HEK293 (cell line): ENCODE results near the gene CCDC167.

Experiments used
- GLIS1 ChIP-seq: fragments of 450-650 bp; formaldehyde crosslinking; IDR thresholded peaks from 2 replicates; pipeline ENCODE4 v1.5.1; 2016; ENCODE audit warnings: missing biosample characterization, missing genetic modification characterization
- KLF1 ChIP-seq: fragments of 450-650 bp; formaldehyde crosslinking; IDR thresholded peaks from 2 replicates; pipeline ENCODE4 v1.5.1; 2016; ENCODE audit warnings: missing biosample characterization, missing genetic modification characterization
- KLF16 ChIP-seq: fragments of 450-650 bp; formaldehyde crosslinking; IDR thresholded peaks from 2 replicates; pipeline ENCODE4 v1.5.1; 2017; ENCODE audit warnings: missing biosample characterization, missing genetic modification characterization
- SP2 ChIP-seq: fragments of 450-650 bp; formaldehyde crosslinking; IDR thresholded peaks from 2 replicates; pipeline ENCODE4 v1.5.1; 2016; ENCODE audit warnings: missing biosample characterization, missing genetic modification characterization
- TRIM28 ChIP-seq: IDR thresholded peaks from 2 replicates; pipeline ENCODE4 v1.6.1; 2011; ENCODE audit warnings: low read length, control low read depth, borderline replicate concordance
- ZNF221 ChIP-seq: fragments of 450-650 bp; formaldehyde crosslinking; IDR thresholded peaks from 2 replicates; pipeline ENCODE4 v1.5.1; 2017; ENCODE audit warnings: missing biosample characterization, missing genetic modification characterization, borderline replicate concordance
- ZSCAN16 ChIP-seq: fragments of 450-650 bp; formaldehyde crosslinking; IDR thresholded peaks from 2 replicates; pipeline ENCODE4 v1.5.1; 2016; ENCODE audit warnings: missing biosample characterization, missing genetic modification characterization
- TF ChIP-seq, protein P1 (sequence below): fragments of 450-650 bp; formaldehyde crosslinking; IDR thresholded peaks from 2 replicates; pipeline ENCODE4 v1.5.1; 2016; ENCODE audit warnings: missing biosample characterization, missing genetic modification characterization
- TF ChIP-seq, protein P2 (sequence below): fragments of 450-650 bp; formaldehyde crosslinking; IDR thresholded peaks from 2 replicates; pipeline ENCODE4 v1.5.1; 2016; ENCODE audit warnings: missing biosample characterization, missing genetic modification characterization

- TF ChIP-seq TRIM28 (no peak), SP2 (tag by site-specific recombination) (no peak), ZNF221 (tag by site-specific recombination) (no peak), GLIS1 (tag by site-specific recombination) (no peak), KLF1 (no peak), ZSCAN16 (no peak), KLF16 (no peak)
- TF ChIP-seq, protein P1, sequence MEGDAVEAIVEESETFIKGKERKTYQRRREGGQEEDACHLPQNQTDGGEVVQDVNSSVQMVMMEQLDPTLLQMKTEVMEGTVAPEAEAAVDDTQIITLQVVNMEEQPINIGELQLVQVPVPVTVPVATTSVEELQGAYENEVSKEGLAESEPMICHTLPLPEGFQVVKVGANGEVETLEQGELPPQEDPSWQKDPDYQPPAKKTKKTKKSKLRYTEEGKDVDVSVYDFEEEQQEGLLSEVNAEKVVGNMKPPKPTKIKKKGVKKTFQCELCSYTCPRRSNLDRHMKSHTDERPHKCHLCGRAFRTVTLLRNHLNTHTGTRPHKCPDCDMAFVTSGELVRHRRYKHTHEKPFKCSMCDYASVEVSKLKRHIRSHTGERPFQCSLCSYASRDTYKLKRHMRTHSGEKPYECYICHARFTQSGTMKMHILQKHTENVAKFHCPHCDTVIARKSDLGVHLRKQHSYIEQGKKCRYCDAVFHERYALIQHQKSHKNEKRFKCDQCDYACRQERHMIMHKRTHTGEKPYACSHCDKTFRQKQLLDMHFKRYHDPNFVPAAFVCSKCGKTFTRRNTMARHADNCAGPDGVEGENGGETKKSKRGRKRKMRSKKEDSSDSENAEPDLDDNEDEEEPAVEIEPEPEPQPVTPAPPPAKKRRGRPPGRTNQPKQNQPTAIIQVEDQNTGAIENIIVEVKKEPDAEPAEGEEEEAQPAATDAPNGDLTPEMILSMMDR = no peak
- TF ChIP-seq, protein P2, sequence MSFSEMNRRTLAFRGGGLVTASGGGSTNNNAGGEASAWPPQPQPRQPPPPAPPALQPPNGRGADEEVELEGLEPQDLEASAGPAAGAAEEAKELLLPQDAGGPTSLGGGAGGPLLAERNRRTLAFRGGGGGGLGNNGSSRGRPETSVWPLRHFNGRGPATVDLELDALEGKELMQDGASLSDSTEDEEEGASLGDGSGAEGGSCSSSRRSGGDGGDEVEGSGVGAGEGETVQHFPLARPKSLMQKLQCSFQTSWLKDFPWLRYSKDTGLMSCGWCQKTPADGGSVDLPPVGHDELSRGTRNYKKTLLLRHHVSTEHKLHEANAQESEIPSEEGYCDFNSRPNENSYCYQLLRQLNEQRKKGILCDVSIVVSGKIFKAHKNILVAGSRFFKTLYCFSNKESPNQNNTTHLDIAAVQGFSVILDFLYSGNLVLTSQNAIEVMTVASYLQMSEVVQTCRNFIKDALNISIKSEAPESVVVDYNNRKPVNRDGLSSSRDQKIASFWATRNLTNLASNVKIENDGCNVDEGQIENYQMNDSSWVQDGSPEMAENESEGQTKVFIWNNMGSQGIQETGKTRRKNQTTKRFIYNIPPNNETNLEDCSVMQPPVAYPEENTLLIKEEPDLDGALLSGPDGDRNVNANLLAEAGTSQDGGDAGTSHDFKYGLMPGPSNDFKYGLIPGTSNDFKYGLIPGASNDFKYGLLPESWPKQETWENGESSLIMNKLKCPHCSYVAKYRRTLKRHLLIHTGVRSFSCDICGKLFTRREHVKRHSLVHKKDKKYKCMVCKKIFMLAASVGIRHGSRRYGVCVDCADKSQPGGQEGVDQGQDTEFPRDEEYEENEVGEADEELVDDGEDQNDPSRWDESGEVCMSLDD (tag by site-specific recombination) = no peak
These were observed 43.6 kb downstream of the CCDC167 start for GRCh38 chr6:37456126-37456525.
